GM18526 (cell line): ENCODE measurements around the gene OR14I1.

Experiments
- POLR2A ChIP-seq: IDR thresholded peaks from 3 replicates; pipeline ENCODE4 v1.6.1; 2011; ENCODE audit not compliant: insufficient read length; ENCODE audit errors: extremely low read depth

Gene OR14I1

GRCh38 chr1:248702714-248703113, at the start of gene OR14I1:
Gene OR14I1, minus strand, starts transcription at chr1:248702766.
- no peak for TF ChIP-seq POLR2A

- TF ChIP-seq POLR2A: no peak
These were observed 49.1 kb upstream of the OR14I1 start for GRCh38 chr1:248751635-248752034.

GRCh38 chr1:248751142-248751541, 48.6 kb upstream of the OR14I1 start:
- TF ChIP-seq POLR2A: no peak

GRCh38 chr1:248750496-248750895, 47.9 kb upstream of the OR14I1 start:
- TF ChIP-seq POLR2A: no peak

- TF ChIP-seq POLR2A: no peak
These were observed 45.6 kb upstream of the OR14I1 start for GRCh38 chr1:248748211-248748610.

- no peak for TF ChIP-seq POLR2A
These were observed 38.3 kb upstream of the OR14I1 start for GRCh38 chr1:248740876-248741275.

- no peak for TF ChIP-seq POLR2A
These were observed 37.1 kb upstream of the OR14I1 start for GRCh38 chr1:248739572-248740205.

- no peak for TF ChIP-seq POLR2A
These were observed 34.9 kb upstream of the OR14I1 start for GRCh38 chr1:248737457-248737856.

- no peak for TF ChIP-seq POLR2A
These were observed 34.4 kb upstream of the OR14I1 start for GRCh38 chr1:248736977-248737376.

GRCh38 chr1:248733566-248733965, 31.0 kb upstream of the OR14I1 start:
- no peak for TF ChIP-seq POLR2A

GRCh38 chr1:248730507-248731335, 28.2 kb upstream of the OR14I1 start:
- no peak for TF ChIP-seq POLR2A

- no peak for TF ChIP-seq POLR2A
These were observed 11.7 kb upstream of the OR14I1 start for GRCh38 chr1:248714248-248714647.

- no peak for TF ChIP-seq POLR2A
These were observed 7.8 kb upstream of the OR14I1 start for GRCh38 chr1:248710305-248710900.

GRCh38 chr1:248704606-248705005, 2.0 kb upstream of the OR14I1 start:
- TF ChIP-seq POLR2A: no peak

- TF ChIP-seq POLR2A: no peak
These were observed 1.1 kb upstream of the OR14I1 start for GRCh38 chr1:248703674-248704073.

GRCh38 chr1:248699099-248699498, 3.5 kb downstream of the OR14I1 start:
- no peak for TF ChIP-seq POLR2A
